Brain pericyte (primary cell): ENCODE measurements around the gene UBTD1.
"Not testable (repeated sequence)": the region's sequence is repeated elsewhere in the genome, so short reads cannot be mapped to it uniquely, and the experiment has no call there.

ENCODE experiments used
- DNase-seq: peaks from one replicate; pipeline ENCODE4 v3.0.0-alpha.2; 2012; ENCODE audit warnings: low read depth, low spot score

Gene UBTD1

DNA sequence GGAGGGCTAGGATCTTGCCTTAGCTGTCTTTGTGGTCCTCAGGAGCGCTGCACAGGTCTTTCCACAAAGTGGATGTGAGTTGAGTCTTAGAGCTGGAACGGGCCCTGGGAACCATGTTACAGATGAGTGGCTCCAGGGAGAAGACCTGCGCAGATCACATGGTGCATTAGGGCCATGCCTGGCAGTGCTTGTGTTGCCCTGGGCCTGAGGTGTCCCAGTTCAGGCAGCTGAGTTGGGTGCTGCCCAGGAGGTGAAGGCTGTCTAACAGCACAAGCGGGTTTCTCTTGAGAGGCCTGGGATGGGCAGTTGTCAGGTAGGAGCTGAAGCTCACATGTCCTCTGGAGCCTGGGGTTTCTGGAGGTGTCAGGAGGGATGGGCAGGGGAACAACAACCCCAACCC, 40.1 kb downstream of the UBTD1 start:
- DNase-seq = no peak

DNA sequence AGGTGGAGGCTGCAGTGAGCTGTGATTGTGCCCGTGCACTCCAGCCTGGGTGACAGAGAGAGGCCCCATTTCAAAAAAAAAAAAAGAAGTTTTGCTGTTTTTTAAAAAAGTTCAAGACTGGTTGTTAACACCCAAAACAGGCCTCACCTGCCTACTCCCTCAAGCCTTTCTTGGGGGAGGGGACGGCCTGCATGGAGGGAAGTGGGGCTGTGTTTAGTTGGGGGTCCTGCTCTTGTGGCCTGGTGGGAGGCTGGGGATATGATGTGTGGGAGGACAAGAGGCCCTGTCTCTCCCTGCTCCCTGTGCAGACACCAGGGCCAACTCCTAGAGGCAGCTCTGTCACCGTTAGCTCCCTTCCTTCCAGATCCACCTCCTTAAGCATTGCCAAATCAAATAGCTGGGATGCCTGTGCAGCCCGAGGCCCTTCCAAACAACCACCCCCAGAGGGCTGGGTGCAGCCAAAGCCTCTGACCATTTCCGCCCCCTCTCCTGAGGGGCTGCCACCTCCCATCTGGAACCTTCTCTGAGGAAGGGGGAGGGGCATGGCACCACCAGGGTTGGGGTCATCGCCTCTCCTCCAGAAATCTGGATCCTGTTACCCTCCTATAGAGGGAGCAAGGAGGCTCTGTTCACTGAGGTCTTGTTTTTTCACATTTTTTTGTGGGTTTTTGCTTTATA, 40.9 kb downstream of the UBTD1 start:
- no peak for DNase-seq

GRCh38 chr10:97540669-97541500, 42.2 kb downstream of the UBTD1 start:
- no peak for DNase-seq

DNA sequence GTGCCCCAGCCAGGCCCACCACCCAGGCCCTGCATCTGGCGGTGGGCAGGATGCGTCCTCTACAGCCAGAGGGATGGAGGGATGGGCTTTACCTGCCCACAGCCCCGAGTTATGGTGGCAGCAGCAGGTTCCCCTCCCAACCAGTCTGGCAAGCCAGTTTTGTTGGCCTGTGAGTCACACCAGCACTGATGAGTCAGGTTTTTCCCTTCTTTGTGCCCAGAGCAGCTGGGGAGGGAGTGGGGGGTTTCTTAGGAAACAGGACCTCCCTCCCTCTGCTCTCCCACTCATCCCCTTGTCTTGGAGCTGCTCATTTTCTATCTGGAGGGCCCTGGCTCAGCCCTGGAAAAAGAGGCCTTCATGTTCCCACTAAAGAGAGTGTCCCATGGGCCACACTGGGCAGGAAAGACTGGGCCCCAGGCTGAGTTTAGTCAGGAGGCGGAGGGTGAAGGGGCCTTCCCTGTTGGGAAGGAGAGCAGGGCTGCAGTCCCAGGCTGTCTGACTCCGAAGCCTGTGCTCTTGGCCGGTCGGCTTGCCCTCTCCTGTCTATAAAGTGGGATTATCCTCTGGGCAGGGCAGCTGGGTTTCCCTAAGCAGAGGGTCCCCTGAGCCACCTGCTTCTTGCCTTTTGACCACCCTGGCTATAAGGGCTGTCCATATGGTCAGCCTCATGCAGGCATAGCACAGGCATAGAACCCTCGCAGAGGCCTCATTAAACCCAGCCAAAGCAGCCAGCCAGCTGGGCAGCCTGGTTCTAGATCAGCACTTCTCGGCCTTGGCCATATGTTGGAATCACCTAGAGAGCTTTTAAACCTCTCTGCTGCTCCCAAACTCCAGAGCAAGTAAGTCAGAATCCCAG, 43.7 kb downstream of the UBTD1 start:
- peak; percentile 74 for DNase-seq

DNA sequence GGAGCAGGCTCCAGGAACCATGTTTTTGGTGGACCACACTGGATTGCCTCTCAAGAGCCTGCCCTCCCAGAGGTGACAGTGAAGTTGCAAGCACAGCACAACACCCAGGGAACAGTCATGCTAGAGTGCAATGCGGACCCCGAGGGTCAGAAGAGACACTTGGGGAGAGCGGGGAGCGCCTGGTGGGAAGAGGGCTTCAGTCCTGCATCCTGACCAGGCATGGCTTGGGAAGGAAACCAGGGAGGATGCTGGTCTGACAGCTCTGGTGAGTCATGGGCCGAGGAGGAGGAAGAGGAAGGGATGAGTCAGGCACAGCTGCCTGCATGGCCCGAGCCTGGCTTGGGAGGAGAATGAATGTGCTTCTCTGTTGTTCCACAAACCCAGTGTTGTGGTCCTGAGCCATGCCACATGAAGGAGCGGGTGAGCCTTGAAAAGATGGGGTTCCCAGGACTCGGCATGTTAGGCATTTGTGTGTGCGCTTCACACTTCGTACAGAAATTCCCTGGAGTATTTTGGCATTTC, 44.4 kb downstream of the UBTD1 start:
- DNase-seq = peak; percentile 77

DNA sequence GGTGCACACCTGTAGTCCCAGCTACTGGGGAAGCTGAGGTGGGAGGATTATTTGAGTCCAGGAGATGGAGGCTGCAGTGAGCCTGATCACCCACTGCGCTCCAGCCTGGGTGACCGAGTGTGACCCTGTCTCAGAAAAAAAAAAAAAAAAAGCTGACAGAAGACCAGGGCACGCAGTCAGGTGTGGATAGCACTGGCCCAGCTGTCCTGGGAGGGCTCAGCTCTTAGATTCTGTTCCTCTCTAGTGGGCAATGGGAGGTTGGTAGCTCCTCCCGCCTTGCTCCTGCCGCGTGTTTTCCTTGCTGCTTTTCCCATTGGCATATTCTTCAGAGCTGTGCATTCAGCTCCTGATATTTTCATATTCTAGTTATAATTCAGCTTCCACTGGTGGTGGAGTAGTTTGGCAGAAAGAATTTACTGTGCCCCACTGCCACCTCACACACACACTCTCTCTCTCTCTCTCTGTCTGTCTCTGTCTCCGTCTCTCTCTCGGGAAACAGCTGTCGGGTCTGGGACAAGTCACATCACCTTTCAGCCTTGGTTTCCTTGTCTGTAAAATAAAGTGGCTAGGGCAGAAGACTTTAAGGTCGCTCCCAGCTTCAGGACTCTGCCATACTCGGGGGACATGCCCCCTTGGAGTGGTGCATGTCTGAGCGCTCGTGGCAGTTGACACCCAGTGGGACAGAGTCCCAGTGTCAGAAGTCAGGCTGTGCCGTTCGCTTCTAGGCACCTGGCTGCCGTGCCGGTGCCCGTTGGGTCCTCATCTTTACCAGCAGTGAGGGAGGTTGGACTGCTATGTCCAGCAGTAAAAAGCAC, 47.9 kb downstream of the UBTD1 start:
- DNase-seq = no peak

DNA sequence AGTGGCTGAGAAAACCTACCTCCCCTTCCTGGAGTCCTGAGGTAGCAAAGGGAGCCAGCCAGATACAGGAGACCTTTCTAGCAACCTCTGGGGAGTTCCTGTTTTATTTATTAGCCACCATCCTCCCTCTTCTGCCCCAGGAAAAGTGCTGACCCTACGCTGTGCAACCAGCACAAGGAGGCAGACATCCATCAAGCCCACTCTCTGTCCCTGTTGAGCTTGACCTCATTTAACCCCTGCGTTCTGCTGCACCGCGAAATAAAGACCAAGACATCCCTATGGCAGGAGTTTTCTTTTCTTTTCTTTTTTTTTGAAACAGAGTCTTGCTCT, 48.5 kb downstream of the UBTD1 start:
- no peak for DNase-seq

GRCh38 chr10:97547962-97548361, 49.2 kb downstream of the UBTD1 start:
- DNase-seq = no peak

- DNase-seq = no peak
Measured at GRCh38 chr10:97548828-97549455, 50.2 kb downstream of the UBTD1 start.

DNA sequence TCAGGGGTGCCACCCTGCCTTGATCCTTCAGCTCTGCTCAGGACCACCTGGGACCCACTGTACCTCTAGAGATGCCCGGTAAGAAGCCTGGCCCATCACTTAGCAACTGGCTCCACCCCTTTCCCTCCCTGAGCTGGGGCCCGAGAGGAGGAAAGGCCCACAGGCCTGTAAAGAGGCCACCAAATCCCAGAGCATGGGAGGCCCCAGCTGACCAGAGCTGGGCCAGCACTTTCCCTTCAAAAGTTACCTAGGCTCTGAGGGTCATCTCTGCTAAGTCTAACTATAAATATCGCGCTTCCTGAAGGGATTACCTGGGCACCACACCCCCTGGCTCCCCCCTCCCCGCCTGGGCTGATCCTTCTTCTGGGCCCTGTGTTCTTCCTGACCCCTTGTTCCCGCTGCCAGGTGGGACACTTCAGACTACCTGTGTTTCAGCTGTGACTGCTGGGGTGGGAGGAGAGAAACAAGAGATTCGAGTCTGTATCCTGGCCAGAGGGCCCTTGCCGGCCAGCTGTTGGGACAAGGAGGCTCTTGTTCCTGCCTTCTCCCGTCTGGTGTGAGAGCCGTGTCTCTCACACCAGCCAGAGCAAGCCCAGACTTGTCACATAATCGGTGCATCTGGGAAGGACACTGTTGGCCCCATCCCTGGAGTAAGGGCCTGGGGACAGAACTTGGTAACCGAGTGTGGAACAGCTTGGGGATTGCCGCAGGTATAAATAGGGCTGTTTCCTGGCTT, 51.0 kb downstream of the UBTD1 start:
- no peak for DNase-seq

GRCh38 chr10:97550336-97551149, 51.8 kb downstream of the UBTD1 start:
- no peak for DNase-seq

DNA sequence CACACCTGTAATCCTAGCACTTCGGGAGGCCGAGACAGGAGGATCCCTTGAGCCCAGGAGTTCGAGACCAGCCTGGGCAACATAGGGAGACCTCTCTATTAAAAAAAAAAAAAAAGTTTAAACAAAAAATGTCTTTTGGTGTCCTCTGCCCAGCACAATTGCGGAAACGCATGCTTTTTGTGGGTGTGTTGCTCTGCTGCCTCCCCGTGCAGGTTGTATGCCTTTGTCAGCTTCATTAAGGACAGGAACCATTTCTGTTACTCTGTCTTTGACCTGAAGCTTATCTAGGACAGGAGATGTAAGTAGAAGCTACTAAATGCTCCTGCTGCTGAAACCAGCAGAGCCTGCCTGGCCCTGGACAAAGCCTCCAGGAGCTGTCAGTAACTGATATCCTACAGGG, 52.5 kb downstream of the UBTD1 start:
- no peak for DNase-seq

DNA sequence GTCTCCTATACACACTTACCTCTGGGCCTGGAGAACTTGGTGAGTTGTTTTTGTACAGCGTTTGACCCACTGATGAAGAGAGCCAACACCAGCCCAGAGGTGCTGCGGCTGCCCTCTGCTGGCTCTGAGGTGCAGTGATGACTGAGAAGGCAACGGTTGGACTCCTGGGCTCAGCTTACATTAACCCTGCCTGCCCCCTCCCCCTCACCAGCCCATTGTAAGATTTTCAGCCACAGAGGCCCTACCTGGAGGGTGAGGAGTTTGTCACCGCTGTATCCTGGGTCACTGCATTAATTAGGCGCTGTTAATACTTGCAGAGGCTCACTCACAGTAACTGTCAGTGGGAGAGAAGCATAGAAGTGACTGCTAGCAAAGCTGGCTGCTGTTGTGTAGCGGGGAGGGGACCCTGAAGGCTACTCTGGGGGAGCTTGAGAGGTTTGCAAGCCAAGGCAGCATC, 54.9 kb downstream of the UBTD1 start:
- no peak for DNase-seq

DNA sequence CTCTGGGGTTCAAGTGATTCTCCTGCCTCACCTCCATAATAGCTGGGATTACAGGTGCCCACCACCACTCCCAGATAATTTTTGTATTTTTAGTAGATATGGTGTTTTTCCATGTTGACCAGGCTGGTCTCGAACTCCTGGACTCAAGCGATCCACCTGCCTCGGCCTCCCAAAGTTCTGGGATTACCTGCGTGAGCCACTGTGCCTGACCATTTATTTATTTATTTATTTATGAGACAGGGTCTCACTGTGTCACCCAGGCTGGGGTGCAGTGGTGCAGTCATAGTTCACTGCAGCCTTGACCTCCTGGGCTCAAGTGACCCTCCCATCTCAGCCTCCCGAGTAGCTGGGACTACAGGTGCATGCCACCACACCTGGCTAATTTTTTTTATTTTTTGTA, 55.6 kb downstream of the UBTD1 start:
- not testable (repeated sequence) for DNase-seq

DNA sequence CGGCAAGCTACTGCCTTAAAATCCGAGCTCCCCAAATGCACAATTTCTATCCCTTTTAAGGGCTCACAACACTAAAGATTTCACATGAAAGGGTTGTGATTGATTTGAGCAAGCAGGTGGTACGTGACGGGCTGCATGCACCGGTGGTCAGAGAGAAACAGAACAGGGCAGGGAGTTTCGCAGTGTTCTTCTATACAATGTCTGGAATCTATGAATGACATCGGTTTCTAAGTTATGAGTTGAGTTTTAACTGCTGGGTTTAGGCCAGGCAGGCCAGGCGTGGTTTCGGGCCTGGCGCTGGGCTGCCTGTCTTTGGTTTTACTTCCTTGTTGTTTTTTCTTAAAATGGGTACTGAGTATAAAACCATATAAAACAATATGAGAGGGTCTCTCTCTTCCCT, 56.8 kb downstream of the UBTD1 start:
- not testable (repeated sequence) for DNase-seq

GRCh38 chr10:97560731-97561381, 62.1 kb downstream of the UBTD1 start:
- not testable (repeated sequence) for DNase-seq

GRCh38 chr10:97561386-97562077, 62.8 kb downstream of the UBTD1 start:
- DNase-seq = not testable (repeated sequence)

GRCh38 chr10:97562329-97562728, 63.6 kb downstream of the UBTD1 start:
- not testable (repeated sequence) for DNase-seq
